Measurements from ENCODE around the gene FRMPD1. TPM values are rescaled to one million over a fixed set of nuclear protein-coding genes. Genes with fewer than 3 reads are reported as not detected.
"Not testable (repeated sequence)": the region's sequence is repeated elsewhere in the genome, so short reads cannot be mapped to it uniquely, and the experiment has no call there.

FRMPD1 gene
- total RNA-seq, 1 experiment from 2014 or later, result not detected

- no peak for DNase-seq (ENCODE audit: low read depth)
Measured at GRCh38 chr9:37732952-37733351, 82.2 kb downstream of the FRMPD1 start.

- no peak for DNase-seq (ENCODE audit: low read depth)
Measured at GRCh38 chr9:37739222-37739621, 88.5 kb downstream of the FRMPD1 start.

GRCh38 chr9:37740128-37740527, 89.4 kb downstream of the FRMPD1 start:
- DNase-seq (ENCODE audit: low read depth), result no peak

- DNase-seq (ENCODE audit: low read depth), result no peak
Measured at GRCh38 chr9:37740631-37741328, 90.0 kb downstream of the FRMPD1 start.

- peak; percentile 51 for DNase-seq (ENCODE audit: low read depth)
Measured at GRCh38 chr9:37745970-37746369, 95.2 kb downstream of the FRMPD1 start.

GRCh38 chr9:37746448-37747270, 95.9 kb downstream of the FRMPD1 start:
- peak; percentile 29 for DNase-seq (ENCODE audit: low read depth)

- peak; percentile 54 for DNase-seq (ENCODE audit: low read depth)
Measured at GRCh38 chr9:37747271-37747753, 96.6 kb downstream of the FRMPD1 start.

GRCh38 chr9:37749129-37749528, 98.4 kb downstream of the FRMPD1 start:
- DNase-seq (ENCODE audit: low read depth), result no peak

GRCh38 chr9:37751186-37751585, 100.4 kb downstream of the FRMPD1 start:
- DNase-seq (ENCODE audit: low read depth), result no peak

- DNase-seq (ENCODE audit: low read depth), result not testable (repeated sequence)
Measured at GRCh38 chr9:37751704-37752103, 101.0 kb downstream of the FRMPD1 start.

- DNase-seq (ENCODE audit: low read depth), result not testable (repeated sequence)
Measured at GRCh38 chr9:37752112-37752511, 101.4 kb downstream of the FRMPD1 start.

- DNase-seq (ENCODE audit: low read depth), result no peak
Measured at GRCh38 chr9:37752642-37753488, 102.1 kb downstream of the FRMPD1 start.

GRCh38 chr9:37753489-37754190, 102.9 kb downstream of the FRMPD1 start, which contains the start of gene TRMT10B:
Gene TRMT10B, plus strand, starts transcription at chr9:37753805. Its CDS starts 8,127 bp downstream, at chr9:37761932.
- DNase-seq (ENCODE audit: low read depth), result peak; percentile 66

GRCh38 chr9:37758747-37759146, 108.0 kb downstream of the FRMPD1 start:
- no peak for DNase-seq (ENCODE audit: low read depth)

- peak; percentile 11 for DNase-seq (ENCODE audit: low read depth)
Measured at GRCh38 chr9:37760416-37761161, 109.8 kb downstream of the FRMPD1 start.

- DNase-seq (ENCODE audit: low read depth), result no peak
Measured at GRCh38 chr9:37761511-37761910, 110.8 kb downstream of the FRMPD1 start.

- DNase-seq (ENCODE audit: low read depth), result not testable (repeated sequence)
Measured at GRCh38 chr9:37765263-37765662, 114.5 kb downstream of the FRMPD1 start.

GRCh38 chr9:37769306-37769705, 118.6 kb downstream of the FRMPD1 start:
- DNase-seq (ENCODE audit: low read depth), result no peak

GRCh38 chr9:37769995-37770394, 119.2 kb downstream of the FRMPD1 start:
- no peak for DNase-seq (ENCODE audit: low read depth)

- DNase-seq (ENCODE audit: low read depth), result no peak
Measured at GRCh38 chr9:37775216-37775919, 124.6 kb downstream of the FRMPD1 start.

Measured in RPMI7951 (cell line).